ENCODE measurements around the gene CNFN.

Gene CNFN

GRCh38 chr19:42410371-42410770, 20.3 kb upstream of the CNFN start:
- no peak for DNase-seq (ENCODE audit: low read depth)
- H3K4me3 ChIP-seq (ENCODE audit: low read depth, low read length), result no peak overlapping the region
- no peak for TF ChIP-seq CTCF (IDR thresholded peaks at IDR 0.05; ENCODE audit: low read depth, low read length, missing control alignments)

DNA sequence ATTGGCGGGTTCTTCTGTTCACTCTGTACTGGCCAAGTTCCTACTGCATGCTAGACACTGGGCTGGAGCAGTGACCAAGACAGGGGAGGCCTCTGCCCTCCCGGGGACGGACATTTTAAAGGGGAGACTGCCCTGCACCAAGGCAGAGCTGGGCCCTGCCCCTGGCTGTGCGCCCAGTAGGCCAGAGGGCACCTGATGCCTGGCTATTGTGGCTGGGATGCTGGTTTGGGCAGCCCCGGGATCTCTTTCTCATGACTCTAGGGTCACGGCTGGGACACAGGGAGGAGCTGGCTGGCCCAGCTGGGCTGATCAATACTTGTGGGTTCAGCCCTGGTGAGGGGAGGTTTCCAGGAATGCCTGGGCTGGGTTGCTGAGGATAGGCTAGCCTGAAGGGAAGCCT, 19.4 kb upstream of the CNFN start:
- no peak for TF ChIP-seq CTCF (IDR thresholded peaks at IDR 0.05; ENCODE audit: low read depth, low read length, missing control alignments)
- no peak for DNase-seq (ENCODE audit: low read depth)
- H3K4me3 ChIP-seq (ENCODE audit: low read depth, low read length), result no peak overlapping the region

GRCh38 chr19:42407816-42408175, 17.7 kb upstream of the CNFN start:
- no peak overlapping the region for H3K4me3 ChIP-seq (ENCODE audit: low read depth, low read length)
- no peak for TF ChIP-seq CTCF (IDR thresholded peaks at IDR 0.05; ENCODE audit: low read depth, low read length, missing control alignments)
- no peak for DNase-seq (ENCODE audit: low read depth)

GRCh38 chr19:42407085-42407815, 17.2 kb upstream of the CNFN start:
- no peak for TF ChIP-seq CTCF (IDR thresholded peaks at IDR 0.05; ENCODE audit: low read depth, low read length, missing control alignments)
- DNase-seq (ENCODE audit: low read depth), result no peak
- H3K4me3 ChIP-seq (ENCODE audit: low read depth, low read length), result no peak overlapping the region

- no peak overlapping the region for H3K4me3 ChIP-seq (ENCODE audit: low read depth, low read length)
- no peak for TF ChIP-seq CTCF (IDR thresholded peaks at IDR 0.05; ENCODE audit: low read depth, low read length, missing control alignments)
- no peak for DNase-seq (ENCODE audit: low read depth)
Measured at GRCh38 chr19:42406111-42406510, 16.0 kb upstream of the CNFN start.

- no peak for DNase-seq (ENCODE audit: low read depth)
- no peak for TF ChIP-seq CTCF (IDR thresholded peaks at IDR 0.05; ENCODE audit: low read depth, low read length, missing control alignments)
- no peak overlapping the region for H3K4me3 ChIP-seq (ENCODE audit: low read depth, low read length)
Measured at GRCh38 chr19:42403586-42403985, 13.5 kb upstream of the CNFN start.
